Measurements from ENCODE around the gene ARFIP2.

GRCh38 chr11:6438979-6439571, 42.1 kb downstream of the ARFIP2 start:
- no peak for TF ChIP-seq YY1 (IDR thresholded peaks at IDR 0.05; ENCODE audit: low read depth, low read length)
- TF ChIP-seq CTCF (IDR thresholded peaks at IDR 0.05; ENCODE audit: control extremely low read depth in 1 of 3, insufficient read depth in 1 of 3, low read depth in 1 of 3, low read length in 3 of 3): peak; percentile 71 to 94 (median 86)
- TF ChIP-seq GABPA (IDR thresholded peaks at IDR 0.05; ENCODE audit: borderline replicate concordance, insufficient read depth, low read length): no peak
- no peak for TF ChIP-seq POLR2A (IDR thresholded peaks at IDR 0.05; ENCODE audit: control extremely low read depth in 1 of 2, low read depth in 2 of 2, low read length in 2 of 2)
- TF ChIP-seq SIX5 (IDR thresholded peaks at IDR 0.05; ENCODE audit: low read depth, low read length): no peak
- TF ChIP-seq CBX5 (IDR thresholded peaks at IDR 0.05; ENCODE audit: low read depth, low read length): no peak
- no peak for TF ChIP-seq CEBPB (IDR thresholded peaks at IDR 0.05; ENCODE audit: low read depth, low read length)
- TF ChIP-seq POLR2AphosphoS5 (IDR thresholded peaks at IDR 0.05; ENCODE audit: low read depth, low read length): no peak
- TF ChIP-seq GTF2F1 (IDR thresholded peaks at IDR 0.05; ENCODE audit: borderline replicate concordance, low read depth, low read length): no peak
- no peak for TF ChIP-seq EZH2 (IDR thresholded peaks at IDR 0.05; ENCODE audit: low read depth, low read length, severe bottlenecking)
- no peak for TF ChIP-seq CREB1 (IDR thresholded peaks at IDR 0.05)
- no peak for TF ChIP-seq MAFK (IDR thresholded peaks at IDR 0.05; ENCODE audit: low read depth, low read length)
- TF ChIP-seq TCF12 (IDR thresholded peaks at IDR 0.05; ENCODE audit: low read depth, low read length): no peak
